Right atrium auricular region (tissue), 2 donors: ENCODE results near the gene MTA3. TPM values are rescaled to one million over a fixed set of nuclear protein-coding genes. Genes with fewer than 3 reads are reported as not detected.

ENCODE experiments used
- DNase-seq: peaks from one replicate; pipeline ENCODE4 v3.0.0-alpha.2; 2019; ENCODE audit warnings: low spot score
- H3K27ac ChIP-seq, 2 donors: fragments of 200-600 bp; sonication (generic); 1 replicate in 1 of 2; 2 replicates in 1 of 2; pipeline ENCODE4 v1.5.1; 2016 to 2019
- H3K27me3 ChIP-seq, 2 donors: fragments of 200-600 bp; sonication (generic); one replicate each; pipeline versions ENCODE4 v1.5.1 to v1.6.0; 2017 to 2019
- H3K36me3 ChIP-seq: fragments of 200-600 bp; sonication (generic); one replicate; pipeline ENCODE4 v1.5.1; 2016
- H3K4me1 ChIP-seq, 2 donors: fragments of 200-600 bp; sonication (generic); one replicate each; pipeline versions ENCODE4 v1.5.1 to v1.6.0; 2017 to 2019
- H3K4me3 ChIP-seq, 2 donors: fragments of 200-600 bp; sonication (generic); 1 replicate in 1 of 2; 2 replicates in 1 of 2; pipeline ENCODE4 v1.5.1; 2017 to 2019; ENCODE audit warnings: mild to moderate bottlenecking in 1 of 2, moderate library complexity in 1 of 2
- H3K9me3 ChIP-seq, 2 donors: fragments of 200-600 bp; sonication (generic); one replicate each; pipeline ENCODE4 v1.5.1; 2019
- total RNA-seq, 2 donors: library from RNA; depleted of rRNA; stranded (reverse); fragments of >200 nt; gene quantifications; one replicate each; pipeline ENCODE4 v1.1.0, GENCODE V29; 2016
- TF ChIP-seq, protein P1 (sequence below), 2 donors: fragments of 200-600 bp; sonication (generic); IDR thresholded peaks; one replicate each; pipeline ENCODE4 v1.5.1; 2019; ENCODE audit warnings: antibody characterized with exemption in 2 of 2

Gene MTA3
- total RNA-seq, 2 donors from 2014 or later, result 12.9 to 18.5 TPM

DNA sequence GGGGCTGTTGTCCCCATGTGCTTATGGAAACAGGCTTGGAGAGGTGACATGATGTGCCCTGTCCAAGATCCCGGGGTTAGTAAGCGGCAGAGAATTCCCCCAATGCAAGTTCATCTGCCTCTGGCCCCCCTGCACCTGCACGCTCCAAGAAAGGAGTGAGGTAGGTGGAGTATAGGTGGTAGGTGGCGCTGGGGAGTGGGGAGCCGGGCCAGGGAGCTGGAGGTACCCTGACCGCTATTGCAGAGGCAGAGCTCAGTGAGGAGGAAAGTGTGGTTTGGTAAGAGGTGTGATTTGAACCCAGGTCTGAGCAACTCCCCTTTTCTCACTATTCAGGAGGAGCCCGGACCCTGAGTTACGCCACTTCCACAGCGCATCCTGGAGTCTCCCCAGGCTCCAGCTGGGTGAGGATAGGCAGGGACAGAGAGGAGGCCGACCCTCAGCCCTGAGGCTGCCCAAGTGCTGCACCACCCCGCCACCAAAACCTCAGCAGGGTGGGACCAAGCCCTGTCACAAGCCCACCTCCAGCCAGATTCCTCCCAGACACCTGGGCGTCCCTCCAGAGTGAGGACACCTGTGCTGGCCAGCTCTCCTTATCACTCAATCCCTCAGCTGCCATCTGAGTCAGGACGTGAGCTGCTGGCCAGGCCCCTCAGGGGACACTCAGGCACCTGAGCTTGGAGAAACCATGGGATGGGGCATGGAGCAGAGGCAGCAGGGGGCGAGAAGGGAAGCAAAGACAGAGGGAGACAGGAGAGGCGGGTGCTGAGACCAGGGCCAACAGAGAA is 218.3 kb downstream of the MTA3 start:
- TF ChIP-seq, protein P1, sequence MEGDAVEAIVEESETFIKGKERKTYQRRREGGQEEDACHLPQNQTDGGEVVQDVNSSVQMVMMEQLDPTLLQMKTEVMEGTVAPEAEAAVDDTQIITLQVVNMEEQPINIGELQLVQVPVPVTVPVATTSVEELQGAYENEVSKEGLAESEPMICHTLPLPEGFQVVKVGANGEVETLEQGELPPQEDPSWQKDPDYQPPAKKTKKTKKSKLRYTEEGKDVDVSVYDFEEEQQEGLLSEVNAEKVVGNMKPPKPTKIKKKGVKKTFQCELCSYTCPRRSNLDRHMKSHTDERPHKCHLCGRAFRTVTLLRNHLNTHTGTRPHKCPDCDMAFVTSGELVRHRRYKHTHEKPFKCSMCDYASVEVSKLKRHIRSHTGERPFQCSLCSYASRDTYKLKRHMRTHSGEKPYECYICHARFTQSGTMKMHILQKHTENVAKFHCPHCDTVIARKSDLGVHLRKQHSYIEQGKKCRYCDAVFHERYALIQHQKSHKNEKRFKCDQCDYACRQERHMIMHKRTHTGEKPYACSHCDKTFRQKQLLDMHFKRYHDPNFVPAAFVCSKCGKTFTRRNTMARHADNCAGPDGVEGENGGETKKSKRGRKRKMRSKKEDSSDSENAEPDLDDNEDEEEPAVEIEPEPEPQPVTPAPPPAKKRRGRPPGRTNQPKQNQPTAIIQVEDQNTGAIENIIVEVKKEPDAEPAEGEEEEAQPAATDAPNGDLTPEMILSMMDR (IDR thresholded peaks at IDR 0.05), result no peak
- no peaks in the 10 kb centered on the region for H3K36me3 ChIP-seq

DNA sequence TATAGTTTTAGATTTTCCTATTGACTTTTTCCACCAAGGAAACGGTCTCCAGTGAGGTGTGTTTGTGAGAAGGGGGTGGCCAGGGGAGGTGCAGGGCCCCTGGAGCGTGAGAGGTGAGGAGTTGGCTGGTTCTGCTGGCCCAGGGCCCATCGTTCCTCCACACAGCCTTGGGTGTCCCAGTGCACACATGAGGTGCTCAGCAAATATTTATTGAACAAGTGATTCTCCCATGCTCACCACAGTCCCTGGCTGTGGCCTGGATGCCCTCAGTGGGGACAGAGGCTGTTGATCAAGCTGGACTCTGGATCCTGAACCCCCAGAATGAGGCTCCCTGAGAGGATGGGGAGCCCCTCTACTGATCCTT is 219.0 kb downstream of the MTA3 start:
- Histone ChIP-seq H3K27me3 (no peaks in the 10 kb centered on the region), H3K4me3 (no peak overlapping the region), H3K9me3 (no peaks in the 10 kb centered on the region), H3K4me1 (peaks cover 0 to 22% of the 10 kb centered on the region in 2 donors), H3K36me3 (no peaks in the 10 kb centered on the region), H3K27ac (no peak overlapping the region)
- TF ChIP-seq, protein P1 (IDR thresholded peaks at IDR 0.05), result no peak
- no peak for DNase-seq

More for the DNA sequence above, 218.3 kb downstream of the MTA3 start:
- no peak overlapping the region for H3K27ac ChIP-seq
- H3K4me3 ChIP-seq, result no peak overlapping the region
- H3K4me1 ChIP-seq, result peaks cover 0 to 18% of the 10 kb centered on the region in 2 donors
- no peaks in the 10 kb centered on the region for H3K27me3 ChIP-seq
- no peaks in the 10 kb centered on the region for H3K9me3 ChIP-seq
- no peak for DNase-seq

DNA sequence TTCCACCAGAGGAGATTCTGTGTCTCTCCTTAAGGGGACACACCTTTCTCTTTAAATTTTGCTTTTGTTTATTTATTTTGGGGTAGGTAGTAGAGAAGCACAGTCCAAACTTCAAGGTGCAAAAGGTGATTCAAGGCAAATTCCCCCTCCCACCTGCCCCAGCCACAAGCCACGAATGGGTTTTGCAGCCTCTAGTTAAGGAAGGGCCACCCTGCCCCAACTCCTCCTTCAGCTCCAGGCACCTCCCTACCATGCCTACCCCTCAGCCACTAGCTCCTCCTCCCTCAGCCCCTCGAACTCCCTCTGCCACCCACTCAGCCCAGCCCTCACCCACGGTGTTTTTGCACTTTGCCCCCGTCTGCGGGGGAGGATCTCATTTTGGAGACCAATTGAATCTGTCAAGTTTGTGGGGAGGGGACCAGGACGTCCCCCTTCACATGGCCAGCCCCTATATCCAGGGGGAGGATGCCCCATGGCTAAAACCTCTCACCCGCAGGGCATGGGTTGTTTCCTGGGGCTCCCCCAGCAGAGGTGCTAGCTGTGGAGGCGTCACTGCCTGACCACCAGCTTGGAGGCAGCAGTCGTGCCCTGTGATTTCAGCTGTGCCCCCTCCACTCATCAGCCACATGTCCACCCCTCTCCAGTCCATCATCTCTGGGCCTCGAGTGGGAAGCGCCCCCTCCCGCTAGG is 219.5 kb downstream of the MTA3 start:
- no peaks in the 10 kb centered on the region for H3K27me3 ChIP-seq
- no peaks in the 10 kb centered on the region for H3K36me3 ChIP-seq
- TF ChIP-seq, protein P1 (IDR thresholded peaks at IDR 0.05), result no peak

DNA sequence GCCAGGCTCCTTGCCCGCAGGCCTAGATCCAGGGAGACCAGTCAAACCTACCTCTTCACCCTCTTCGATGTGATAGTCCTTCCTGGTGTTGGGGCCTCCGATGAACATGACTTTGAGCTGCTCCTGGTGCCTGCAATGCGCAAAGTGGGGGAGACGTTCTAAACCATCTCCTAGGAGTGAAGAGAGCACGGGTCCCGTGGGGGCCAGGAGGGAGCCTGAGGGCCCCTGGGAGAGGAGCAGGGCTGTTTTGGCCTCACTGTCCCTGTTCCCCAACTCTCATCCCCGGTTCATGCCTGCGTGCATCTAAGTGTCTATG is 220.0 kb downstream of the MTA3 start:
- peaks cover 0 to 28% of the 10 kb centered on the region in 2 donors for H3K4me1 ChIP-seq
- no peaks in the 10 kb centered on the region for H3K9me3 ChIP-seq
- no peaks in the 10 kb centered on the region for H3K36me3 ChIP-seq
- H3K27ac ChIP-seq, result no peak overlapping the region
- TF ChIP-seq, protein P1 (IDR thresholded peaks at IDR 0.05), result no peak
- DNase-seq, result no peak
- H3K27me3 ChIP-seq, result no peaks in the 10 kb centered on the region
- no peak overlapping the region for H3K4me3 ChIP-seq

More for the DNA sequence above, 219.5 kb downstream of the MTA3 start:
- no peak overlapping the region for H3K27ac ChIP-seq
- peaks cover 0 to 23% of the 10 kb centered on the region in 2 donors for H3K4me1 ChIP-seq
- no peak for DNase-seq
- H3K9me3 ChIP-seq, result no peaks in the 10 kb centered on the region
- H3K4me3 ChIP-seq, result no peak overlapping the region

DNA sequence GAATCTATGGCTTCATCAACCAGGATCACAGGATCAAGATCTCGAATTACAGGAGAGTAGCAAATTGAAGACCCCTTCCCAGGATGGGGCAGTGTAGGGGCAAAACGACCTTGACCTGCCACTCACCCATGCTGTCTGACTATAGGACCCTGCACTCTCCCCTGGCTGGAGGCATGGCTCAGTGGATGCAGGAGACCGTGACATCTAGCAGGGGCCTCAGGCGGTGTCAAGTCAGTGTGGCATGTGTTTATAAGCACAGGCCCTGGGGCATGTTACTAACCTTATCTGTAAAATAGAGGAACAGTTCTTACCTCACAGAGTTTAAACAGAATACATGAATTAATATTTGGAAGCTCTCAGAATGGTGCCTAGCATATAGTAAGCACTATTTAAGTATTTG is 220.4 kb downstream of the MTA3 start:
- Histone ChIP-seq H3K9me3 (no peaks in the 10 kb centered on the region), H3K27ac (no peak overlapping the region), H3K36me3 (no peaks in the 10 kb centered on the region), H3K4me3 (no peak overlapping the region), H3K4me1 (peaks cover 0 to 32% of the 10 kb centered on the region in 2 donors), H3K27me3 (no peaks in the 10 kb centered on the region)
- TF ChIP-seq, protein P1 (IDR thresholded peaks at IDR 0.05), result no peak
- DNase-seq, result no peak
